ENCODE measurements around the gene PLAC1. TPM values are rescaled to one million over a fixed set of nuclear protein-coding genes. Genes with fewer than 3 reads are reported as not detected.

Gene PLAC1
- total RNA-seq, 1 donor from 2014 or later, result 0.72 TPM

- Mint-ChIP-seq H3K36me3 (ENCODE audit: low read depth, unreplicated experiment) (no peaks in the 10 kb centered on the region), H3K4me1 (ENCODE audit: unreplicated experiment) (peaks cover 33% of the 10 kb centered on the region), H3K27ac (ENCODE audit: unreplicated experiment) (peak overlapping the region; percentile 96), H3K9me3 (ENCODE audit: unreplicated experiment) (no peaks in the 10 kb centered on the region), H3K4me3 (ENCODE audit: unreplicated experiment) (no peak overlapping the region), H3K27me3 (ENCODE audit: unreplicated experiment) (no peaks in the 10 kb centered on the region)
- DNase-seq (ENCODE audit: low spot score), result no peak
- TF ChIP-seq CTCF (IDR thresholded peaks at IDR 0.05; ENCODE audit: unreplicated experiment), result no peak
Observed at GRCh38 chrX:134529481-134529880, 128.8 kb downstream of the PLAC1 start.

GRCh38 chrX:134528960-134529359 lies 129.3 kb downstream of the PLAC1 start:
- Mint-ChIP-seq H3K4me1 (ENCODE audit: unreplicated experiment) (peaks cover 33% of the 10 kb centered on the region), H3K36me3 (ENCODE audit: low read depth, unreplicated experiment) (no peaks in the 10 kb centered on the region), H3K4me3 (ENCODE audit: unreplicated experiment) (no peak overlapping the region), H3K27ac (ENCODE audit: unreplicated experiment) (peak overlapping the region; percentile 96), H3K9me3 (ENCODE audit: unreplicated experiment) (no peaks in the 10 kb centered on the region), H3K27me3 (ENCODE audit: unreplicated experiment) (no peaks in the 10 kb centered on the region)
- TF ChIP-seq CTCF (IDR thresholded peaks at IDR 0.05; ENCODE audit: unreplicated experiment), result no peak
- DNase-seq (ENCODE audit: low spot score), result no peak

GRCh38 chrX:134526399-134526798 lies 131.9 kb downstream of the PLAC1 start:
- H3K27me3 Mint-ChIP-seq (ENCODE audit: unreplicated experiment), result no peaks in the 10 kb centered on the region
- H3K4me1 Mint-ChIP-seq (ENCODE audit: unreplicated experiment), result peaks cover 38% of the 10 kb centered on the region
- no peak overlapping the region for H3K4me3 Mint-ChIP-seq (ENCODE audit: unreplicated experiment)
- H3K27ac Mint-ChIP-seq (ENCODE audit: unreplicated experiment), result no peak overlapping the region
- H3K9me3 Mint-ChIP-seq (ENCODE audit: unreplicated experiment), result no peaks in the 10 kb centered on the region
- TF ChIP-seq CTCF (IDR thresholded peaks at IDR 0.05; ENCODE audit: unreplicated experiment), result no peak
- no peaks in the 10 kb centered on the region for H3K36me3 Mint-ChIP-seq (ENCODE audit: low read depth, unreplicated experiment)
- DNase-seq (ENCODE audit: low spot score), result no peak

GRCh38 chrX:134525086-134525792 lies 133.0 kb downstream of the PLAC1 start:
- no peak overlapping the region for H3K4me3 Mint-ChIP-seq (ENCODE audit: unreplicated experiment)
- H3K36me3 Mint-ChIP-seq (ENCODE audit: low read depth, unreplicated experiment), result no peaks in the 10 kb centered on the region
- H3K27me3 Mint-ChIP-seq (ENCODE audit: unreplicated experiment), result no peaks in the 10 kb centered on the region
- no peaks in the 10 kb centered on the region for H3K9me3 Mint-ChIP-seq (ENCODE audit: unreplicated experiment)
- peak overlapping the region; percentile 75 for H3K27ac Mint-ChIP-seq (ENCODE audit: unreplicated experiment)
- no peak for TF ChIP-seq CTCF (IDR thresholded peaks at IDR 0.05; ENCODE audit: unreplicated experiment)
- H3K4me1 Mint-ChIP-seq (ENCODE audit: unreplicated experiment), result peaks cover 36% of the 10 kb centered on the region
- DNase-seq (ENCODE audit: low spot score), result no peak

- Mint-ChIP-seq H3K27me3 (ENCODE audit: unreplicated experiment) (no peaks in the 10 kb centered on the region), H3K4me3 (ENCODE audit: unreplicated experiment) (no peak overlapping the region), H3K27ac (ENCODE audit: unreplicated experiment) (no peak overlapping the region), H3K36me3 (ENCODE audit: low read depth, unreplicated experiment) (no peaks in the 10 kb centered on the region), H3K9me3 (ENCODE audit: unreplicated experiment) (no peaks in the 10 kb centered on the region), H3K4me1 (ENCODE audit: unreplicated experiment) (peaks cover 30% of the 10 kb centered on the region)
- no peak for DNase-seq (ENCODE audit: low spot score)
- no peak for TF ChIP-seq CTCF (IDR thresholded peaks at IDR 0.05; ENCODE audit: unreplicated experiment)
Observed at GRCh38 chrX:134524181-134524580, 134.1 kb downstream of the PLAC1 start.
